Stimulated activated memory B cell treated with anti-CD40 and anti-IgM and Interleukin-4, amounts not matched to agents 10 μg/mL and 1 μg/mL and 100 μg/mL, for 72 hours (primary cell): ENCODE data around the gene TMA7.
A peak's percentile ranks its signal among the peaks of the same experiment; 100 is the strongest.
"Not testable (repeated sequence)": the region's sequence is repeated elsewhere in the genome, so short reads cannot be mapped to it uniquely, and the experiment has no call there.

ENCODE experiments used
- ATAC-seq: fragments of 150-1000 bp; cut with Tn5 transposase; 2 replicates; pipeline ENCODE4 v1.10.0; 2021
- H3K27ac Mint-ChIP-seq: one replicate; pipeline ENCODE4 v1.8.0; 2022; ENCODE audit warnings: mild to moderate bottlenecking, mixed read lengths
- H3K27me3 Mint-ChIP-seq: one replicate; pipeline ENCODE4 v1.8.0; 2022; ENCODE audit warnings: mixed read lengths
- H3K36me3 Mint-ChIP-seq: one replicate; pipeline ENCODE4 v1.8.0; 2022; ENCODE audit warnings: mixed read lengths
- H3K4me1 Mint-ChIP-seq: one replicate; pipeline ENCODE4 v1.8.0; 2022; ENCODE audit warnings: mixed read lengths
- H3K4me3 Mint-ChIP-seq: one replicate; pipeline ENCODE4 v1.8.0; 2022; ENCODE audit warnings: mild to moderate bottlenecking, moderate library complexity, mixed read lengths
- H3K9me3 Mint-ChIP-seq: one replicate; pipeline ENCODE4 v1.8.0; 2022; ENCODE audit warnings: mixed read lengths

The TMA7 gene

DNA sequence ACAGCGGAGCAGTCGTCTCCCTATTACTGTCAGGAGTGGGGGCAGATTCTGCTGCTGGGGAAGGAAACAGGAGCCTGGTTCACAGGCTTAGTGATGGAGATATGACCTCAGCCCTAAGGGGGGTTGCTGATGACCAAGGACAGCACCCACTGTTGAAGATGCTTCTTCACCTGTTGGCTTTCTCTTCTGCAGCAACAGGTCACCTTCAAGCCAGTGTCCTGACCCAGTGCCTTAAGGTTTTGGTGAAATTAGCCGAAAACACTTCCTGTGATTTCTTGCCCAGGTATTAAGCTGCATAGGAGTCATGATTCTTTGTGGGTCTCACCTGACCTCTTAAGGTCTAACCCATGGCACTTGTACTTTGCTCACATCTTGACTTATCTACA lies 20.5 kb downstream of the TMA7 start:
- ATAC-seq, result no peak
- Mint-ChIP-seq H3K27ac (no peak overlapping the region), H3K4me3 (no peak overlapping the region), H3K9me3 (no peaks in the 10 kb centered on the region), H3K36me3 (no peaks in the 10 kb centered on the region), H3K27me3 (no peaks in the 10 kb centered on the region), H3K4me1 (peaks cover 5% of the 10 kb centered on the region)

DNA sequence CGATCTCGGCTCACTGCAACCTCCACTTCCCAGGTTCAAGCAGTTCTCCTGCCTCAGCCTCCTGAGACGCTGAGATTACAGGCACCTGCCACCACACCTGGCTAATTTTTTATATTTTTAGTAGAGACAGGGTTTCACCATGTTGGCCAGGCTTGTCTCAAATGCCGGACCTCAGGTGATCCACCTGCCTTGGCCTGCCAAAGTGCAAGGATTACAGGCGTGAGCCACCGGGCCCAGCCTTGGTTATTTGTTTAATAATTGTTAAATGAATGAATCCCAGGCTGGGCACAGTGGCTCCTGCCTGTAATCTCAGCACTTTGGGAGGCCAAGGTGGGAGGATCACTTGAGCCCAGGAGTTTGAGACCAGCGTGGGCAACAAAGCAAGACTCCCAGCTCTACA lies 21.7 kb downstream of the TMA7 start:
- H3K27me3 Mint-ChIP-seq, H3K36me3 Mint-ChIP-seq: not testable (repeated sequence)

DNA sequence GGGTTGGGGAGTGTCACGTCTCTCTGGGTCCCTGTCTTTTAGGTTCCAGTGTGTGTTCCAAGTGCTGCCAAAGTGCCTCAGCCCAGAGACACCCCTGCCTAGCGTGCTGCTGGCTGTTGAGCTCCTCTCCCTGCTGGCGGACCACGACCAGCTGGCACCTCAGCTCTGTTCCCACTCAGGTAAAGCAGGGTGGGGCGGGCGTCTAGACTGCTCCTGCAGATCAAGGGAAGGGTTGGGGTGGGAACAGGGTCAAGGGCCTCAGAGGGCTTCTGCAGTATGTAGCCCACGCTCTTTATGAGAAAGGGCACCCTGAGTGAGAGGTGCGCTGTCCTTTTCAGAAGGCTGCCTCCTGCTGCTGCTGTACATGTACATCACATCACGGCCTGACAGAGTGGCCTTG lies 23.6 kb downstream of the TMA7 start:
- Mint-ChIP-seq H3K27me3 (no peaks in the 10 kb centered on the region), H3K36me3 (peaks cover 14% of the 10 kb centered on the region), H3K9me3 (no peaks in the 10 kb centered on the region), H3K4me1 (peaks cover 33% of the 10 kb centered on the region), H3K27ac (no peak overlapping the region), H3K4me3 (no peak overlapping the region)
- ATAC-seq, result no peak

More for the DNA sequence above, 21.7 kb downstream of the TMA7 start:
- peaks cover 14% of the 10 kb centered on the region for H3K4me1 Mint-ChIP-seq
- not testable (repeated sequence) for H3K27ac Mint-ChIP-seq, H3K4me3 Mint-ChIP-seq, H3K9me3 Mint-ChIP-seq, ATAC-seq

DNA sequence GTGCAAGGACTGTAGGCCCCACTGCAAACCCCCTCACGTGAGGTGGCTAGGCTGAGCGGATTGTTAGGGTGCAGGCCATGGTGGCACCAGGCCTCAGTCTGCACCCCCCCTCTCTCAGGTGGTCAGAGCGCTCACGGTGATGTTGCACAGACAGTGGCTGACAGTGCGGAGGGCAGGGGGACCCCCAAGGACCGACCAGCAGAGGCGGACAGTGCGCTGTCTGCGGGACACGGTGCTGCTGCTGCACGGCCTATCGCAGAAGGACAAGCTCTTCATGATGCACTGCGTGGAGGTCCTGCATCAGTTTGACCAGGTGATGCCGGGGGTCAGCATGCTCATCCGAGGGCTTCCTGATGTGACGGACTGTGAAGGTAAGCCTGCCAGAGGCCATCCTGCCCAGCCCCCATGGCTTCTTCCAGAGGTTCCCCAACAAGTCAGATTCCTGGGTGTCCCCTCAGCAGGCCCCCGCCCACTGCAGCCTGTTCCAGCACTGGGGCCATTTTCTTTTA lies 24.7 kb downstream of the TMA7 start:
- Mint-ChIP-seq H3K4me1 (peaks cover 44% of the 10 kb centered on the region), H3K27me3 (no peaks in the 10 kb centered on the region), H3K4me3 (no peak overlapping the region), H3K36me3 (peaks cover 25% of the 10 kb centered on the region), H3K9me3 (no peaks in the 10 kb centered on the region), H3K27ac (peak overlapping the region; percentile 95)
- ATAC-seq, result no peak

DNA sequence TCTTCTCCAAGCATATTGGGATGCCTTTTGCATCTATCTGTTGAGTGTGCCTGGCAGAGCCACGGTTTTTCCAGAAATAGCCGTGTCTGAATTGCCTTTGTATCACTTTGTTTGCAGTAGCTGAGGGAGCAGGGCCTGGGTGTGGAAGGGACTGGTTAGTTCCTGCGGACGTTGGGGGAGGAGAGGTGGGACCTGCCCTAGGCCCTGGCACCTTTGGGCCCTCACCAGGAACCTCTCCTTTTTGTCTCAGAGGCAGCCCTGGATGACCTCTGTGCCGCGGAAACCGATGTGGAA lies 25.1 kb downstream of the TMA7 start:
- H3K4me3 Mint-ChIP-seq, result peak overlapping the region; percentile 87
- peaks cover 48% of the 10 kb centered on the region for H3K4me1 Mint-ChIP-seq
- H3K36me3 Mint-ChIP-seq, result peaks cover 29% of the 10 kb centered on the region
- no peaks in the 10 kb centered on the region for H3K9me3 Mint-ChIP-seq
- H3K27ac Mint-ChIP-seq, result peak overlapping the region; percentile 95
- ATAC-seq, result no peak
- no peaks in the 10 kb centered on the region for H3K27me3 Mint-ChIP-seq

DNA sequence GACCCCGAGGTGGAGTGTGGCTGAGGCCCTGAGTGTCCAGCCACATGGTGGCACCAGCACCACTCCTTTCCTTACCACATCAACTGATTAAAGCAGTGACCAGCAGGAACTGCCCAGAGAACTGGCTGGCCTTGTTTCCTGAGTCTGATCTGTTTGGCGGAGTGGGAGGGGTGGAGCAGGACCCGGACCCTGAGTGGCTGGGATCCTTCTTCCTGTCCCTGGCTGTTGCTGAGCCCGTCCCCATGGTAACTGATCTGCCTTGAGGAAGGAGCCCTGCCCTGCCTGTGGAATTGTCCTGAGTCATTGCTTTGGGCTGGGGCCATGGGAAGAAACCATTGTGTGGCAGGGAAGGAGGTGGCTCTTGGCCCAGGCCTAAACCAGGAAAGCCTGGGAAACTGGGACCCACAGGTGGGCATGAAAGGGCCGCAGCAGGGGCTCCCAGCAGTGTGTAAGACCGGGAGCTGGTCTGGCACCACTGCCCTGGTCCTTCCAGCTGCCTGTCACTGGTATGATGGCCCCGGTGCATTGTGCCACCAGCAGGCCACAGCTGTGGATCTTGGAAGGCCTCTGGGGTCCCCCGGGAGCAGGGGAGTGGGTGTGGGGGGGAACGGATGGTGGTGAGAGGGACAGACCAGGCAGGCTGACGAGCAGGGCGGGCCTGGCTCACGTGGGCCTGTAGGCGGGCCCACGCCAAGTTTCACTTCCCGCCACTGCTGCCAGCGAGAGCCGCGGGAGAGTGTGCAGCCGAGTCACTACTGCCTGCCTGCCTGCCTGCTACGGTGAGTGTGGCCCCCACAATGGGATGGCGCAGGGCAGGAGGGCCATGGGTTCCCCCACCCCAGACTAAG lies 25.7 kb downstream of the TMA7 start:
- peaks cover 29% of the 10 kb centered on the region for H3K36me3 Mint-ChIP-seq
- peak; percentile 98 for ATAC-seq
- H3K27me3 Mint-ChIP-seq, result no peaks in the 10 kb centered on the region
- H3K4me3 Mint-ChIP-seq, result peak overlapping the region; percentile 87
- peak overlapping the region; percentile 95 for H3K27ac Mint-ChIP-seq
- no peaks in the 10 kb centered on the region for H3K9me3 Mint-ChIP-seq
- peaks cover 52% of the 10 kb centered on the region for H3K4me1 Mint-ChIP-seq

DNA sequence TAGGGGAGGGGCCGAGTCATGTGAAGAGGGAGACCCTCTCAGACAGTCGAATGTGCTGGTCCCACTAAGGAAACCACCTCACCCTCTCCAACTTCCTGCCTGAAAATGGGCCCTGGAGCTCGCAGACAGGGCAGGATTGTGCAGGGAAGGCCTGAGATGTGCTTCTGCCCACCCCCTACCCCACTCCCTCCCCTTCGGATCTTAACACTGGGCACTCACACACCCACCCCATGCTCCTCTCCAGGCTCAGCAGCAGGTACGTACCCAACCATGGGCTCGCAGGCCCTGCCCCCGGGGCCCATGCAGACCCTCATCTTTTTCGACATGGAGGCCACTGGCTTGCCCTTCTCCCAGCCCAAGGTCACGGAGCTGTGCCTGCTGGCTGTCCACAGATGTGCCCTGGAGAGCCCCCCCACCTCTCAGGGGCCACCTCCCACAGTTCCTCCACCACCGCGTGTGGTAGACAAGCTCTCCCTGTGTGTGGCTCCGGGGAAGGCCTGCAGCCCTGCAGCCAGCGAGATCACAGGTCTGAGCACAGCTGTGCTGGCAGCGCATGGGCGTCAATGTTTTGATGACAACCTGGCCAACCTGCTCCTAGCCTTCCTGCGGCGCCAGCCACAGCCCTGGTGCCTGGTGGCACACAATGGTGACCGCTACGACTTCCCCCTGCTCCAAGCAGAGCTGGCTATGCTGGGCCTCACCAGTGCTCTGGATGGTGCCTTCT lies 26.5 kb downstream of the TMA7 start:
- peak overlapping the region; percentile 95 for H3K27ac Mint-ChIP-seq

DNA sequence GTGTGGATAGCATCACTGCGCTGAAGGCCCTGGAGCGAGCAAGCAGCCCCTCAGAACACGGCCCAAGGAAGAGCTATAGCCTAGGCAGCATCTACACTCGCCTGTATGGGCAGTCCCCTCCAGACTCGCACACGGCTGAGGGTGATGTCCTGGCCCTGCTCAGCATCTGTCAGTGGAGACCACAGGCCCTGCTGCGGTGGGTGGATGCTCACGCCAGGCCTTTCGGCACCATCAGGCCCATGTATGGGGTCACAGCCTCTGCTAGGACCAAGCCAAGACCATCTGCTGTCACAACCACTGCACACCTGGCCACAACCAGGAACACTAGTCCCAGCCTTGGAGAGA lies 27.0 kb downstream of the TMA7 start:
- Mint-ChIP-seq H3K9me3 (no peaks in the 10 kb centered on the region), H3K27ac (peak overlapping the region; percentile 95), H3K4me1 (peaks cover 52% of the 10 kb centered on the region), H3K36me3 (peaks cover 29% of the 10 kb centered on the region), H3K27me3 (no peaks in the 10 kb centered on the region), H3K4me3 (peak overlapping the region; percentile 87)
- no peak for ATAC-seq

More for the DNA sequence above, 26.5 kb downstream of the TMA7 start:
- no peaks in the 10 kb centered on the region for H3K27me3 Mint-ChIP-seq
- peak; percentile 53 for ATAC-seq
- H3K9me3 Mint-ChIP-seq, result no peaks in the 10 kb centered on the region
- peak overlapping the region; percentile 87 for H3K4me3 Mint-ChIP-seq
- peaks cover 29% of the 10 kb centered on the region for H3K36me3 Mint-ChIP-seq
- peaks cover 52% of the 10 kb centered on the region for H3K4me1 Mint-ChIP-seq

DNA sequence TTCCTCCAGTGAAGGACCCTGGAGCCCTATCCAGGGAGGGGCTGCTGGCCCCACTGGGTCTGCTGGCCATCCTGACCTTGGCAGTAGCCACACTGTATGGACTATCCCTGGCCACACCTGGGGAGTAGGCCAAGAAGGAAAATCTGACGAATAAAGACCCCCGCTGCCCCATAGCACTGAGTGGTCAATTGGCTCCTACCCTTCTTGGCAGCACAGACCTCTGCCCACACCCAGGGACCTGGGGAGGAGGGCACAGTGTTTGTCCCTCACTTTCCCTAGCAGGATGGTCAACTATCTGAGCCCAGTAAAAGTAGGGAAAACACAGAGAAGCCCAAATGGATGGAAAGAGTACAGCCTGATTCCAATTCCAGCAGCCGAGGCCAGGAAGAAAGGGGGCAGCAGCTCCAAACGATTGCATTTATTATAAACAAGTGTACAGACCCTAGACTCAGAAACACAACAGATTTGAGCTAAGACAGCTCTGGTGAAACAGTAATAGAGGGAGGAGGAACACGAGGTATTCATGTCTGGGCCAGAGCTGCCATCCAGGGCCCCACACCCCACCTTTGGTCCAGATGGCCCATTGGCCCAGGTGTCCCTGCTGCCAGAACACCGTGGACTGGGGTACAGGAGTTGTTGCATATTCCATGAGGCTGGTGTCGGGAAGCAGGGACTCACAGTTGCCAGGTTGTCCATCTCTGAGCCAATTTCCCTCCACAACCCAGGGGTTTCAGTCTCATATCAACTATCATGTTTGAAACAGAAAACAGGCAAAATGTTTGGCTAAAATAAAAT lies 27.6 kb downstream of the TMA7 start:
- H3K4me1 Mint-ChIP-seq, result peaks cover 53% of the 10 kb centered on the region

DNA sequence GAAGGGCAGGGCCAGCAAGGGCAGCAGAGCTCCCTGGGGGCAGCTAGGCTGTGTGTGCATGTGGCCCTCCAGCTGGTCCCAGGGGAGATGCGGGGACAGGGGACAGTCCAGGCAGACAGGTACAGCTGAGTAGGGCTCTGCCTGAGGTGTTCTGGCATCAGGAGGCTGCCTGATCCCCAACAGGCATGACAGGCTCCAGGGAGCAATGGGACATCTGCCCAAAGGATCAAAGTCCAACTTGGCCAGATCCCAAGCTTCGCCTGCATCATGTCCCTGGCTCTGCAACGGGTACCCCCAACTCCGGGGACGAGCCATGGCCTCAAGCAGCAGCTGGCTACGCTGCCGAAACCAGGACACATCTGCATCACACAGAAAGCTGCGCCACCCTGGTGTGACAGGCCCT lies 28.3 kb downstream of the TMA7 start:
- H3K4me1 Mint-ChIP-seq, result peaks cover 59% of the 10 kb centered on the region
- ATAC-seq, result no peak
- peaks cover 29% of the 10 kb centered on the region for H3K36me3 Mint-ChIP-seq
- no peaks in the 10 kb centered on the region for H3K27me3 Mint-ChIP-seq
- H3K9me3 Mint-ChIP-seq, result no peaks in the 10 kb centered on the region
- H3K27ac Mint-ChIP-seq, result peak overlapping the region; percentile 95
- H3K4me3 Mint-ChIP-seq, result peak overlapping the region; percentile 87

More for the DNA sequence above, 27.6 kb downstream of the TMA7 start:
- H3K27me3 Mint-ChIP-seq, result no peaks in the 10 kb centered on the region
- H3K4me3 Mint-ChIP-seq, result peak overlapping the region; percentile 87
- no peak for ATAC-seq
- H3K36me3 Mint-ChIP-seq, result peaks cover 29% of the 10 kb centered on the region
- H3K9me3 Mint-ChIP-seq, result no peaks in the 10 kb centered on the region
- peak overlapping the region; percentile 95 for H3K27ac Mint-ChIP-seq

DNA sequence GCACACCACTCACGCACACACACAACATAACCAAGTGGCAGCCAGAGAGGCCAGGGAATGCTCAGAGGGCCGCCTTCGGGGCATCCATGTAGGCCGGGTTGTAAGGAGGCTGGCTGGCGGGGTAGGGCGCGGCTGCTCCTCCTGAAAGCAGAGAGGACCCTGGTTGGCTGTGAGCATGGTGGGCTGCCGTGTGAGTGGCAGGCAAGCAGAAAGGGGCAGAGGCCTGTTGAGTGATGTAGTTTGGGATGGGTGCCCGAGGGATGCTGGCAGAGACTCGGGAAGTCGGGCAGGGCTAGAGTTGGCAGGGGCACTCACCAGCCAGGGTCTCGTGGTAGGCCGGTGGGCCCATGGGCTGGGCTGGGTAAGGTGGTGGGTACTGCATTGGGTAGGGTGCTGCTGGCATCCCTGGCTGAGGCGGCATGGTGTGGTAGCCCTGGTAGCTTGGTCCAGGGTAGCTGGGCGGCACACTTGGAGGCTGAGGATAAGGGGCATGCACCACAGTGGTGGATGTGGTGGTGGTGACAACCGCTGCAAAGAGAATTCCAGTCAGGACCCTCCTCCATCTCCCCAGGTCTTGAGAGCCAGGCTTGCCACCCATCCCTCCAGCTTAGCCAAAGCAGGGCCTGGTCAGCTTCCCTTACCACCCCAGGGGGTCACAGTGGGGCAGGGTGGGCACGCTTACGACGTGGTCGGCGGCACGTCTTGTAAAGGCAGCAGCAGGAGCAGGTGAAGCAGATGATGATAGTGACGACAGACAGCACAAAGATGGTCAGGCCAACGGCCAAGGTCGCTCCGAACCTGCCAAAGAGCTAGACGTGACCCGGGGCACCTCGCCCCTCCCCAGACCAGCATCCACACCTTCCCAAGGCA lies 29.2 kb downstream of the TMA7 start:
- H3K9me3 Mint-ChIP-seq, result no peaks in the 10 kb centered on the region
- H3K4me3 Mint-ChIP-seq, result peak overlapping the region; percentile 36
- no peaks in the 10 kb centered on the region for H3K27me3 Mint-ChIP-seq
- ATAC-seq, result no peak
- H3K36me3 Mint-ChIP-seq, result peaks cover 29% of the 10 kb centered on the region
- H3K4me1 Mint-ChIP-seq, result peaks cover 63% of the 10 kb centered on the region
- H3K27ac Mint-ChIP-seq, result peak overlapping the region; percentile 95

DNA sequence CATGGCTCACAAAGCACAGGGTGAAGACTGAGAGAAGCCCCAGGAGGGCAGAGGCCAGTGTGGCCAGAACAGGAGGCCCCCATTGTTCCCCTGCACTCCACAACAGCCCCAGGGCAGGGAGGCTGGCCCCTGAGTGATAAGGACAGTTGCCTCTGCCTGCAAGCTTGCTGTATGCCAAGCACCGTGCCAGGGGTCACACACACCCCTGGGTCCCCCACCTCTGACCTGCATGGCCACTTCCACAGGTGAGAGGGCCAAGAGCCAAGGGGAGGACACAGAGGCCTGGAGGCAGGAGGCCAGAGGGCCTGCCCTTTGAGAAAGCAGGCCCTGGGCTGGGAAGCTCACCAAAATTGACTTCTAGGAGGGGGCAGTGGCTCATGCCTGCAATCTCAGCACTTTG lies 30.2 kb downstream of the TMA7 start:
- H3K4me3 Mint-ChIP-seq, result peak overlapping the region; percentile 53
- ATAC-seq, result no peak
- peaks cover 29% of the 10 kb centered on the region for H3K36me3 Mint-ChIP-seq
- no peaks in the 10 kb centered on the region for H3K9me3 Mint-ChIP-seq
- peaks cover 70% of the 10 kb centered on the region for H3K4me1 Mint-ChIP-seq
- peak overlapping the region; percentile 95 for H3K27ac Mint-ChIP-seq
- no peaks in the 10 kb centered on the region for H3K27me3 Mint-ChIP-seq

DNA sequence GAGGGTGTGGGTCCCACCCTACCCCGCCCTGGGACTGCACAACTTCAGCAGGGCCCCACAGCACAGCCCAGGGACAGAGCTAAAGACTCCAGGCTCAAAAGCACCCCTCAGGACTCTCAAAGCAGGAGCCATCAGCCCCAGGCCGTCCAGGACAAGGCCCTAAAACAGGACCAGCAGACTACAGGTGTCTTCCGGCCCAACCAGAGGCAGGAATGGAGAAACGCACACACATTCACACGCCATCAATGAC lies 32.5 kb downstream of the TMA7 start:
- ATAC-seq, result no peak
- peaks cover 26% of the 10 kb centered on the region for H3K36me3 Mint-ChIP-seq
- no peaks in the 10 kb centered on the region for H3K9me3 Mint-ChIP-seq
- H3K4me1 Mint-ChIP-seq, result peaks cover 54% of the 10 kb centered on the region
- no peaks in the 10 kb centered on the region for H3K27me3 Mint-ChIP-seq
- peak overlapping the region; percentile 95 for H3K27ac Mint-ChIP-seq
- H3K4me3 Mint-ChIP-seq, result peak overlapping the region; percentile 84

DNA sequence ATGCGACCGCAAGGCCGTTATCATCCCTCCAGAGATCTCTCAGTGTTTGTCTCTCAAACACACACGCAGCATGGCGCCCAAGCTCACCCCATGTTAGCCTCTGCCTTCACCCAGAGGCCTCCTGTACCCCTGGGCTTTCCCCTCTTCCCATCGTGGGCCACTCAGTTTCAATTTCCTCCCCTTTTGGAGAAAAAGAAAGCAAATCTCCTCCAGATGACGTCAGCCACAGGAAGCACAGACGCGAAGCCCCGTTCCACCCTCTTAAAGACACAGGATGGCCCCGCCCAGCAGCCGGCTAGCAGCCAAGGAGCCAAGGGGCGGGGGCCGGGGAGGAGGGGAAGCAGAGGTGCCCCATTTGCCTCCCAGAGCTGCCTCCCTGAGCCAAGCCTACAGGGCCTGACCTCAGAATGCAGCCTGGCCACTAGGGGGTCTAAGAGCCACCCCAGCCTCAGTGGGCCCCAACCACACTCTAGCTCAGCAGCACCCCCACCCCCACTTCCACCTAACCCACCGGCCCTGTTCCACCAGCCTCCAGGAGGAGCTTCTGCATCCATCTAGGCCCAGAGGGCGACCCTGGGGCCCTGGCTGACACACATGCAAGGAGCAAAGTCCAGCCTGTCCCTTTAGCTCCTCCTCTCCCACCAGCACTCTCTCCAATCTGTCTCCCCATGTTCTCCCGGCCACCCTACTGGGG lies 33.0 kb downstream of the TMA7 start:
- peaks cover 21% of the 10 kb centered on the region for H3K36me3 Mint-ChIP-seq
- peak; percentile 94 for ATAC-seq
- peak overlapping the region; percentile 95 for H3K27ac Mint-ChIP-seq
- H3K4me1 Mint-ChIP-seq, result peaks cover 54% of the 10 kb centered on the region
- no peaks in the 10 kb centered on the region for H3K27me3 Mint-ChIP-seq
- H3K9me3 Mint-ChIP-seq, result no peaks in the 10 kb centered on the region
- peak overlapping the region; percentile 84 for H3K4me3 Mint-ChIP-seq
